Glutamatergic neuron (in vitro differentiated cells): ENCODE data around the gene POMGNT1. TPM values are rescaled to one million over a fixed set of nuclear protein-coding genes. Genes with fewer than 3 reads are reported as not detected.
"Not testable (repeated sequence)": the region's sequence is repeated elsewhere in the genome, so short reads cannot be mapped to it uniquely, and the experiment has no call there.

ENCODE experiments used
- DNase-seq: peaks from one replicate; pipeline ENCODE4 v3.0.0; 2022
- H3K27ac Mint-ChIP-seq: one replicate; pipeline ENCODE4 v1.8.0; 2020; ENCODE audit warnings: mild to moderate bottlenecking, mixed read lengths, inconsistent platforms; ENCODE audit not compliant: unreplicated experiment
- H3K27me3 Mint-ChIP-seq: one replicate; pipeline ENCODE4 v1.8.0; 2020; ENCODE audit warnings: mild to moderate bottlenecking, moderate library complexity, mixed read lengths, inconsistent platforms; ENCODE audit not compliant: unreplicated experiment
- H3K36me3 Mint-ChIP-seq: one replicate; pipeline ENCODE4 v1.8.0; 2020; ENCODE audit warnings: mild to moderate bottlenecking, mixed read lengths, inconsistent platforms; ENCODE audit not compliant: unreplicated experiment
- H3K4me1 Mint-ChIP-seq: one replicate; pipeline ENCODE4 v1.8.0; 2020; ENCODE audit warnings: mild to moderate bottlenecking, low read depth, mixed read lengths, inconsistent platforms; ENCODE audit not compliant: unreplicated experiment
- H3K4me3 Mint-ChIP-seq: one replicate; pipeline ENCODE4 v1.8.0; 2020; ENCODE audit warnings: mild to moderate bottlenecking, mixed read lengths, inconsistent platforms; ENCODE audit not compliant: unreplicated experiment
- H3K9me3 Mint-ChIP-seq: one replicate; pipeline ENCODE4 v1.8.0; 2020; ENCODE audit warnings: mild to moderate bottlenecking, moderate library complexity, mixed read lengths, inconsistent platforms; ENCODE audit not compliant: unreplicated experiment
- long read RNA-seq: library from polyadenylated mRNA; unstranded; transcript quantifications from one replicate; pipeline ENCODE4 v2.0.0, GENCODE V29; 2020; ENCODE audit not compliant: unreplicated experiment
- total RNA-seq: library from RNA; stranded (reverse); fragmentation: NEBNext Ultra II Directional; extraction: Animal tissue kit (Norgen Biotek cat#: 25700); gene quantifications from one replicate; pipeline ENCODE4 v1.2.1, GENCODE V29; 2021; ENCODE audit not compliant: unreplicated experiment
- TF ChIP-seq, protein P1 (sequence below): fragments of 200-600 bp; sonication (generic); IDR thresholded peaks from one replicate; pipeline ENCODE4 v1.5.0; 2021; ENCODE audit not compliant: partially characterized antibody, unreplicated experiment

POMGNT1 gene
- 70.2 TPM for total RNA-seq
- long read RNA-seq, transcript POMGNT1-201 (22 exons, 2,728 nt): major isoform, 7 of 12 reads
- long read RNA-seq, partial matches to known transcripts: 1 of 12 reads
- long read RNA-seq, other reads (novel, unspliced or antisense): 4 of 12 reads

DNA sequence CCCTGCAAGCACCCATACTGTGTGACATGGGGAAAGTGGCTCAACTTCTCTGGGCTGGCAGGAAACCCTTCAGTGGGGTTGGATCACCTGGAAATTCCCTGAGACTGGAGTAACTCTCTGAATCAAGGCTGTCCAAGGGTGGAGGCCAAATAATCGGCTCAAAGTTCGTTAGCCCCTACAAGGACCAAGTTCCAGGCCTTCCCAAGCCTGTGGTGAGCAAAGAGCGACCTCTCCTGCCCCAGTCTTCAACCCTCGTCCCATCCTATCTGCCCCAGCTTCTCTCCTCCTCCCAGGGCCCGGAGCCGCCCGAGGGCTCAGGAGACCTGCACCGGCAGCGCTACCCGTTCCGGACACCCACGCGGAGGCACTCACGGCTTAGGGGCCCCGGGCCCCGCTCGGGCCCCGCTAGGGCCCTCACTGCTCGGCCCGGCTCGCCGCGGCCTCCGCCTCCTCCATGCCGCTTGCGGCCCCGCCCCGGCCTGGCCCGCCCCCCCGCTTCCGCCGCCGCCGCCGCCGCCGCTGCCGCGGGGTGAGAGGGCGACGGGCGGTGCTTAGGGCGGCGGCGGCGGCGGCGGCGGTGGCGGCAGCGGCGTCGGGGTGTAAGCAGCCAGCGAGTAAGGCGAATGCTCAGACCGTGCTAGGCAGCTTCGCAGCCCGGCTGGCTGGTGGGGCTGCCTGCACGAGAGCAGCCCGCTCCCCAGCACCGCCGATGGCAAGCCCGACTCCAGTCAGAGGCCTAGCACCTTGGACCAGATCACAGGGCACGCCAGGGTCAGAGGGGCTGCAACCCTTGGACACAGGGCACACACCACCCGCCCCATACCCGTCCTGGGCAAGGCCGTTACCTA lies at the start of gene POMGNT1:
TSS of gene POMGNT1 (minus strand) at position 471 of the 848 bp plus-strand sequence. CDS start 613 bp downstream, outside the sequence.
- Mint-ChIP-seq H3K4me3 (peak within 1 kb of the TSS; percentile 85), H3K9me3 (no peaks in the 10 kb centered on the region), H3K36me3 (peaks cover 6% of the 10 kb centered on the region), H3K27me3 (peaks cover 6% of the 10 kb centered on the region), H3K4me1 (no peaks in the 10 kb centered on the region), H3K27ac (peak within 1 kb of the TSS; percentile 72)
- peak; percentile 80 for DNase-seq
- TF ChIP-seq, protein P1, sequence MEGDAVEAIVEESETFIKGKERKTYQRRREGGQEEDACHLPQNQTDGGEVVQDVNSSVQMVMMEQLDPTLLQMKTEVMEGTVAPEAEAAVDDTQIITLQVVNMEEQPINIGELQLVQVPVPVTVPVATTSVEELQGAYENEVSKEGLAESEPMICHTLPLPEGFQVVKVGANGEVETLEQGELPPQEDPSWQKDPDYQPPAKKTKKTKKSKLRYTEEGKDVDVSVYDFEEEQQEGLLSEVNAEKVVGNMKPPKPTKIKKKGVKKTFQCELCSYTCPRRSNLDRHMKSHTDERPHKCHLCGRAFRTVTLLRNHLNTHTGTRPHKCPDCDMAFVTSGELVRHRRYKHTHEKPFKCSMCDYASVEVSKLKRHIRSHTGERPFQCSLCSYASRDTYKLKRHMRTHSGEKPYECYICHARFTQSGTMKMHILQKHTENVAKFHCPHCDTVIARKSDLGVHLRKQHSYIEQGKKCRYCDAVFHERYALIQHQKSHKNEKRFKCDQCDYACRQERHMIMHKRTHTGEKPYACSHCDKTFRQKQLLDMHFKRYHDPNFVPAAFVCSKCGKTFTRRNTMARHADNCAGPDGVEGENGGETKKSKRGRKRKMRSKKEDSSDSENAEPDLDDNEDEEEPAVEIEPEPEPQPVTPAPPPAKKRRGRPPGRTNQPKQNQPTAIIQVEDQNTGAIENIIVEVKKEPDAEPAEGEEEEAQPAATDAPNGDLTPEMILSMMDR: no peak

DNA sequence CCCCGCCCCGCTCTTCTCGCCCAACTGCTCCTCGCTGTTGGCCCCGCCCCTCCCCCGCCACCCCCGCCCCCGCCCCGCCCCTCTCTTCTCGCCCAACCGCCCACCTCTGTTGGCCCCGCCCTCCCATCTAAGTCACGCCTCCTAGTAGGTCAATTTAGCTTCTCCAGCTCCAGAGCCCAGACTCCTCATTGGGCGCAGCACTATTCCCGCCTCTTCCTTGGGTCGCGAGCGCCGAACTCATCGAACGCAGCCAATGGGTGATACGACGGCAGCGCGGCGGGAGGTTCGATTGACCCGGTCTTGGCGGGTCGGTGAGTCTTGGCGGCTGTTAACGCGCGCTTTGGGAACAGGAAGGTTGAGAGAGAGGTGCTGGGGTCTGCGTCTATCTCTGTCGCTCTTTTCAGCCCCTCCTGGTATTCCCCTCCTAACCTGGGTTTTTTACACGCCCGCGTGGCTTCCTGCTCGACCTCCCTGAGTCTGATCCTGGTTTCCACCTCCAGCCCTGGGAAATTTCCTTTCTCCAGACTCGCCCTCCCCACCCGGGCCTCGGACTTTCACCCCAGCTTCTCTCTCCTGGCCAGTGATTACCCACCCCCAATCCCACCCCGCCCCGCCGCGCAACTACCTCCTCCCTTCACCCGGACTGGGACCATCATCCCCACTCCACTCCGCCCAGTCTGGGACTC lies 49.3 kb upstream of the POMGNT1 start, which contains the start of gene RAD54L:
TSS of gene RAD54L (plus strand) at position 328 of the 686 bp plus-strand sequence. CDS start 643 bp downstream, outside the sequence.
- peak within 1 kb of the TSS; percentile 98 for H3K4me3 Mint-ChIP-seq
- H3K4me1 Mint-ChIP-seq: no peaks in the 10 kb centered on the region
- peak within 1 kb of the TSS; percentile 84 for H3K27ac Mint-ChIP-seq
- no peaks in the 10 kb centered on the region for H3K27me3 Mint-ChIP-seq
- TF ChIP-seq, protein P1: no peak
- H3K36me3 Mint-ChIP-seq: no peaks in the 10 kb centered on the region
- DNase-seq: peak; percentile 97
- H3K9me3 Mint-ChIP-seq: peaks cover 2% of the 10 kb centered on the region

DNA sequence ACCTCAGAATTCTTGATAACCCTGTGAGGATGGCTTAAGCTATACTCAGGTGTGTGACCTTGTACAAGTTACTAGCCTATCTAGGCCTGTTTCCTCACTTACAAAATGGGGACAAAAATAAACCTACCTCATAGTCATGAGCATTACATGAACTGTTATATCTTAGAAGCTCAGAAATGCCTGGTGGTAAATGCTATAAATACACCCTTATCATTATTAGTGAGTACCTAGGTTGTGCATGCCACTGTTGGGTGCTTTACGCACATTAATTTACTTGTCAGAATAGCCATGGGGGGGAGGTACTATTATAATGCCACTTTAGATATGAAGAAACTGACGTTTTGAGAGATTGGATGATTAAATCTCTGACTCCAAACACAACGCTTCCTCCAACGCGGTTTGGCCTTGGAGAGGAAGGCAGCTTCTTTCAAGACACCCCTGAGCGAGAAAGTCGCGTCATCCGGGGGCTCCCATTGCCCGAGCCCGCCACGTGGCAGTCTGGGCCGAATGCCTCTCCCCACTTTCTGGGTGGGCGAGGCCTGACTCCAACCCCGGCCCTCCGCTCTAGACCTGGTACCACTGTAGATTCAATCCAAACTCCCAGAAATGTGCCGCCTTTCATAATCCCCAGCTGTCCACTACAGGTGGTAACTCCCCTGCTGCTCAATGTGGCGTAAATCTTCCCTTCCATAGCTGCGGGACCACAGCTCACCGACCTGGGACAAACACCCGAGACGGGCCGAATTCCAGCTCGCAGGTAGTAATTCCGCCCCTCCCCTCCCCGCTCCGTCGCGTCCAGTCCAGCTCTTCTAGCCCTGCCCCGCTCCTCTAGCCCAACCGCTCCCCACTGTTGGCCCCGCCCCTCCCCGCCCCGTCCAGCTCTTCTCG lies 48.6 kb upstream of the POMGNT1 start:
- H3K9me3 Mint-ChIP-seq: peaks cover 2% of the 10 kb centered on the region
- peak overlapping the region; percentile 84 for H3K27ac Mint-ChIP-seq
- no peaks in the 10 kb centered on the region for H3K27me3 Mint-ChIP-seq
- no peaks in the 10 kb centered on the region for H3K36me3 Mint-ChIP-seq
- TF ChIP-seq, protein P1: no peak
- peak overlapping the region; percentile 98 for H3K4me3 Mint-ChIP-seq
- no peaks in the 10 kb centered on the region for H3K4me1 Mint-ChIP-seq
- DNase-seq: peak; percentile 33

DNA sequence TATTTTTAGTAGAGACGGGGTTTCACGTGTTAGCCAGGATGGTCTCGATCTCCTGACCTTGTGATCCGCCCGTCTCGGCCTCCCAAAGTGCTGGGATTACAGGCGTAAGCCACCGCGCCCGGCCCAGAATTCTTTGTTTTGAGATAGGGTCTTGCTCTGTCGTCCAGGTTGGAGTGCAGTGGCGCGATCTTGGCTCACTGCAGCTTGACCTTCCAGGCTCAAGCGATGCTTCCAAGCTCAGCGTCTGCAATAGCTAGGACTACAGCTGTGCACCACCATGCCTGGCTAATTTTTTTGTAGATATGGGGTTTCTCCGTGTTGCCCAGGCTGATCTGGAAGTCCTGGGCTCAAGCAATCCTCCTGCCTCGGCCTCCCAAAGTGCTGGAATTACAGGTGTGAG lies 47.9 kb upstream of the POMGNT1 start:
- H3K36me3 Mint-ChIP-seq, H3K9me3 Mint-ChIP-seq, H3K27me3 Mint-ChIP-seq, DNase-seq, H3K4me1 Mint-ChIP-seq, H3K27ac Mint-ChIP-seq: not testable (repeated sequence)
- peak overlapping the region; percentile 98 for H3K4me3 Mint-ChIP-seq
